ENCODE results near the gene TEX22.
"Not testable (repeated sequence)": the region's sequence is repeated elsewhere in the genome, so short reads cannot be mapped to it uniquely, and the experiment has no call there.

The TEX22 gene

GRCh38 chr14:105358140-105358846 is 40.0 kb upstream of the TEX22 start:
- no peaks in the 10 kb centered on the region for H3K9me3 ChIP-seq (replicated peaks; ENCODE audit: insufficient read depth, low read length)
- no peak overlapping the region for H3K4me3 ChIP-seq (ENCODE audit: low read length)
- no peak overlapping the region for H2AFZ ChIP-seq (ENCODE audit: low read length)
- H4K20me1 ChIP-seq (ENCODE audit: insufficient read depth, low read length) = no peaks in the 10 kb centered on the region
- TF ChIP-seq EZH2phosphoT487 (IDR thresholded peaks at IDR 0.05; ENCODE audit: low read length) (no peak), CTCF (IDR thresholded peaks at IDR 0.05; ENCODE audit: low read length) (no peak), EZH2 (optimal IDR thresholded peaks at IDR 0.05; ENCODE audit: low read depth, low read length) (no peak)
- H3K79me2 ChIP-seq (ENCODE audit: low read length) = no peaks in the 10 kb centered on the region
- no peak overlapping the region for H3K9ac ChIP-seq (ENCODE audit: low read length)
- DNase-seq = no peak
- no peaks in the 10 kb centered on the region for H3F3A ChIP-seq (ENCODE audit: insufficient read depth, low read length)
- H3K4me1 ChIP-seq (ENCODE audit: low read length) = no peaks in the 10 kb centered on the region
- H3K4me2 ChIP-seq (ENCODE audit: low read depth, low read length) = no peak overlapping the region
- H3K36me3 ChIP-seq (replicated peaks; ENCODE audit: insufficient read depth, low read length) = no peaks in the 10 kb centered on the region
- no peak overlapping the region for H3K27ac ChIP-seq (ENCODE audit: low read length)
- no peaks in the 10 kb centered on the region for H3K9me2 ChIP-seq (replicated peaks; ENCODE audit: insufficient read depth, low read length)
- H3K27me3 ChIP-seq (replicated peaks; ENCODE audit: insufficient read depth, low read length) = no peaks in the 10 kb centered on the region

GRCh38 chr14:105358943-105359342 is 39.4 kb upstream of the TEX22 start:
- no peaks in the 10 kb centered on the region for H4K20me1 ChIP-seq (ENCODE audit: insufficient read depth, low read length)
- no peak overlapping the region for H3K4me2 ChIP-seq (ENCODE audit: low read depth, low read length)
- no peak overlapping the region for H3K9ac ChIP-seq (ENCODE audit: low read length)
- TF ChIP-seq EZH2 (optimal IDR thresholded peaks at IDR 0.05; ENCODE audit: low read depth, low read length) (no peak), EZH2phosphoT487 (IDR thresholded peaks at IDR 0.05; ENCODE audit: low read length) (no peak), CTCF (IDR thresholded peaks at IDR 0.05; ENCODE audit: low read length) (no peak)
- H3K36me3 ChIP-seq (replicated peaks; ENCODE audit: insufficient read depth, low read length) = no peaks in the 10 kb centered on the region
- H2AFZ ChIP-seq (ENCODE audit: low read length) = no peak overlapping the region
- no peaks in the 10 kb centered on the region for H3K9me2 ChIP-seq (replicated peaks; ENCODE audit: insufficient read depth, low read length)
- no peaks in the 10 kb centered on the region for H3F3A ChIP-seq (ENCODE audit: insufficient read depth, low read length)
- no peak overlapping the region for H3K4me3 ChIP-seq (ENCODE audit: low read length)
- no peaks in the 10 kb centered on the region for H3K79me2 ChIP-seq (ENCODE audit: low read length)
- no peaks in the 10 kb centered on the region for H3K27me3 ChIP-seq (replicated peaks; ENCODE audit: insufficient read depth, low read length)
- no peaks in the 10 kb centered on the region for H3K9me3 ChIP-seq (replicated peaks; ENCODE audit: insufficient read depth, low read length)
- no peak overlapping the region for H3K27ac ChIP-seq (ENCODE audit: low read length)
- no peaks in the 10 kb centered on the region for H3K4me1 ChIP-seq (ENCODE audit: low read length)
- no peak for DNase-seq

GRCh38 chr14:105361412-105361811 is 36.9 kb upstream of the TEX22 start:
- H3K9ac ChIP-seq (ENCODE audit: low read length); H3K27me3 ChIP-seq (replicated peaks; ENCODE audit: insufficient read depth, low read length); H3K4me1 ChIP-seq (ENCODE audit: low read length); H2AFZ ChIP-seq (ENCODE audit: low read length); H3K9me3 ChIP-seq (replicated peaks; ENCODE audit: insufficient read depth, low read length); H4K20me1 ChIP-seq (ENCODE audit: insufficient read depth, low read length); H3K36me3 ChIP-seq (replicated peaks; ENCODE audit: insufficient read depth, low read length); DNase-seq; H3F3A ChIP-seq (ENCODE audit: insufficient read depth, low read length); H3K27ac ChIP-seq (ENCODE audit: low read length); H3K79me2 ChIP-seq (ENCODE audit: low read length); H3K9me2 ChIP-seq (replicated peaks; ENCODE audit: insufficient read depth, low read length); H3K4me2 ChIP-seq (ENCODE audit: low read depth, low read length); H3K4me3 ChIP-seq (ENCODE audit: low read length): not testable (repeated sequence)

- H2AFZ ChIP-seq (ENCODE audit: low read length) = no peak overlapping the region
- no peaks in the 10 kb centered on the region for H3K4me1 ChIP-seq (ENCODE audit: low read length)
- no peaks in the 10 kb centered on the region for H3K9me2 ChIP-seq (replicated peaks; ENCODE audit: insufficient read depth, low read length)
- no peaks in the 10 kb centered on the region for H3K36me3 ChIP-seq (replicated peaks; ENCODE audit: insufficient read depth, low read length)
- H3K27me3 ChIP-seq (replicated peaks; ENCODE audit: insufficient read depth, low read length) = no peaks in the 10 kb centered on the region
- no peak overlapping the region for H3K9ac ChIP-seq (ENCODE audit: low read length)
- no peak overlapping the region for H3K27ac ChIP-seq (ENCODE audit: low read length)
- no peaks in the 10 kb centered on the region for H3K9me3 ChIP-seq (replicated peaks; ENCODE audit: insufficient read depth, low read length)
- no peak overlapping the region for H3K4me3 ChIP-seq (ENCODE audit: low read length)
- H3F3A ChIP-seq (ENCODE audit: insufficient read depth, low read length) = no peaks in the 10 kb centered on the region
- no peaks in the 10 kb centered on the region for H4K20me1 ChIP-seq (ENCODE audit: insufficient read depth, low read length)
- H3K79me2 ChIP-seq (ENCODE audit: low read length) = no peaks in the 10 kb centered on the region
- TF ChIP-seq EZH2phosphoT487 (IDR thresholded peaks at IDR 0.05; ENCODE audit: low read length) (no peak), CTCF (IDR thresholded peaks at IDR 0.05; ENCODE audit: low read length) (no peak), EZH2 (optimal IDR thresholded peaks at IDR 0.05; ENCODE audit: low read depth, low read length) (no peak)
- H3K4me2 ChIP-seq (ENCODE audit: low read depth, low read length) = no peak overlapping the region
- DNase-seq = no peak
Observed at GRCh38 chr14:105363847-105364708, 34.3 kb upstream of the TEX22 start.

All from MM.1S (cell line).